Esophagus squamous epithelium (tissue), 5 donors: ENCODE measurements around the gene MRPL37. TPM values are rescaled to one million over a fixed set of nuclear protein-coding genes. Genes with fewer than 3 reads are reported as not detected.
A peak's percentile ranks its signal among the peaks of the same experiment; 100 is the strongest.

Experiments
- DNase-seq: peaks from one replicate; lab custom pipeline; 2025; lab: John Stamatoyannopoulos, UW
- H3K27ac ChIP-seq, 4 donors: fragments of 200-600 bp; sonication (generic); one replicate each; pipeline ENCODE4 v1.5.1; 2016 to 2019; ENCODE audit warnings: mild to moderate bottlenecking in 1 of 4
- H3K27me3 ChIP-seq, 4 donors: fragments of 200-600 bp; sonication (generic); 1 replicate in 3 of 4; 2 replicates in 1 of 4; pipeline versions ENCODE4 v1.5.1 to v1.6.0; 2017 to 2021; ENCODE audit warnings: antibody characterized with exemption in 1 of 4
- H3K36me3 ChIP-seq, 3 donors: fragments of 200-600 bp; sonication (generic); one replicate each; pipeline ENCODE4 v1.5.1; 2016 to 2019
- H3K4me1 ChIP-seq, 3 donors: fragments of 200-600 bp; sonication (generic); one replicate each; pipeline ENCODE4 v1.5.1; 2017 to 2019
- H3K4me3 ChIP-seq, 4 donors: fragments of 200-600 bp; sonication (generic); 1 replicate in 3 of 4; 2 replicates in 1 of 4; pipeline ENCODE4 v1.5.1; 2016 to 2019; ENCODE audit warnings: mild to moderate bottlenecking in 2 of 4, moderate library complexity in 1 of 4
- H3K9me3 ChIP-seq, 3 donors: fragments of 200-600 bp; sonication (generic); one replicate each; pipeline ENCODE4 v1.5.1; 2016 to 2019
- POLR2A ChIP-seq, 4 donors: fragments of 450-650 bp; IDR thresholded peaks; one replicate each; pipeline ENCODE4 v1.6.1; 2017; ENCODE audit warnings: antibody characterized with exemption in 4 of 4, mild to moderate bottlenecking in 4 of 4, moderate library complexity in 3 of 4
- WGBS, 2 donors: methylation state at CpG; one replicate each; pipeline ENCODE4 v1.1.5; 2018; 5-methylcytosine and 5-hydroxymethylcytosine counted together
- intact Hi-C: fragments of 100-400 bp; cut with DNase I; formaldehyde crosslinking; loops from one replicate; pipeline ENCODE4 v1.15.0; 2022
- total RNA-seq, 4 donors: library from RNA; depleted of rRNA; stranded (reverse); fragments of >200 nt; gene quantifications; one replicate each; pipeline ENCODE4 v1.1.0, GENCODE V29; 2016
- TF ChIP-seq, protein P1 (sequence below), 6 experiments: fragments of 450-650 bp in 4 of 6; fragments of 200-600 bp in 2 of 6; sonication (generic) in 2 of 6; IDR thresholded peaks; one replicate each; pipeline ENCODE4 v1.5.1; 2016 to 2019; ENCODE audit warnings: antibody characterized with exemption in 6 of 6, mild to moderate bottlenecking in 4 of 6, moderate library complexity in 4 of 6
- donor health status: DM: yes; HTN: yes; CAD: no.

The MRPL37 gene
- total RNA-seq, 4 donors from 2014 or later: 63.1 to 101 (median 79.3) TPM

DNA sequence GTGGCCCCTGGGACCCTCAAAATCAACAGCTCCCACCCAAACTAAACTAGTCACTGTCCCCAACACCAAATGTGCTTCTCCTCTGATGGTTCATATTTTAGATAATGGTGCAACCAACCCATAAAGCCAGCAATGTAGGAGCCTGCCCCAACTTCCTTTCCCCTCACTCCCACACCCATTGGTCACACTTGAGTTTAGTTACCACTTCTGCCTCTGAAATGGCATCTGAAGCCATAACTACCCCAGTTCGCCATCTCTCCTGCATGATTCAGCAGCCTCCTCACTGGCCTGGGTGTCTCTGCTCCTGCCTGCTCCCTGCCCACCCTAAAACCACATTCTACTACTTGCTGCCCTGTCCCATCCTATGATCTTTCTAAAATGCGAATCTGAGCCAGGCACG lies 43.8 kb upstream of the MRPL37 start:
- Histone ChIP-seq H3K27ac (no peak overlapping the region), H3K9me3 (no peaks in the 10 kb centered on the region), H3K4me1 (peaks cover 15 to 32% (median 18%) of the 10 kb centered on the region in 3 donors), H3K4me3 (no peak overlapping the region), H3K27me3 (no peaks in the 10 kb centered on the region), H3K36me3 (no peaks in the 10 kb centered on the region)
- no peak for DNase-seq
- WGBS, 2 donors: 75 to 82% methylated on average over 1 to 2 of the region's 3 CpGs
- no peak for TF ChIP-seq POLR2A (IDR thresholded peaks at IDR 0.05)
- TF ChIP-seq, protein P1, sequence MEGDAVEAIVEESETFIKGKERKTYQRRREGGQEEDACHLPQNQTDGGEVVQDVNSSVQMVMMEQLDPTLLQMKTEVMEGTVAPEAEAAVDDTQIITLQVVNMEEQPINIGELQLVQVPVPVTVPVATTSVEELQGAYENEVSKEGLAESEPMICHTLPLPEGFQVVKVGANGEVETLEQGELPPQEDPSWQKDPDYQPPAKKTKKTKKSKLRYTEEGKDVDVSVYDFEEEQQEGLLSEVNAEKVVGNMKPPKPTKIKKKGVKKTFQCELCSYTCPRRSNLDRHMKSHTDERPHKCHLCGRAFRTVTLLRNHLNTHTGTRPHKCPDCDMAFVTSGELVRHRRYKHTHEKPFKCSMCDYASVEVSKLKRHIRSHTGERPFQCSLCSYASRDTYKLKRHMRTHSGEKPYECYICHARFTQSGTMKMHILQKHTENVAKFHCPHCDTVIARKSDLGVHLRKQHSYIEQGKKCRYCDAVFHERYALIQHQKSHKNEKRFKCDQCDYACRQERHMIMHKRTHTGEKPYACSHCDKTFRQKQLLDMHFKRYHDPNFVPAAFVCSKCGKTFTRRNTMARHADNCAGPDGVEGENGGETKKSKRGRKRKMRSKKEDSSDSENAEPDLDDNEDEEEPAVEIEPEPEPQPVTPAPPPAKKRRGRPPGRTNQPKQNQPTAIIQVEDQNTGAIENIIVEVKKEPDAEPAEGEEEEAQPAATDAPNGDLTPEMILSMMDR (IDR thresholded peaks at IDR 0.05): no peak
- intact Hi-C loops: no loop called here

DNA sequence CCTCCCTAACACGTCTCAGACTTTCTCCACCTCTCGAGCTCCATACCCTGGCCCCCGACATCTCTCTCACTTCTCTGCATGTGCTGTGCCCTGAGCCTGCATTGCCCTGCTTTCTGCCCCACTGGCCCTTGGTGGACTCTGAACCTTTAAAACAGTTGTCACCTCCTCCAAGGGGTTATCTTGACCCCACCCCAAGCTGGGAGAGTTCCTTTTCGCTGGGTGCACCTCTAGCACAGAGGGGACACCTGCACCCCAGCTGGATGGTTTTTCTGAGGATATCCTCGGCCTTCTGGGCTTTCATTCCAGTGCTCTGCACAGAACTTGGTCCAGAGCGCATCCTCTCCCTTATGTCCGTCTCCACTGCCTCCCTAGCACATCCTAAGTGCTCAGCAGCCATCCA lies 43.0 kb upstream of the MRPL37 start:
- intact Hi-C loops: no loop called here
- WGBS, 2 donors: 91 to 92% methylated on average over 7 of the region's 7 CpGs
- TF ChIP-seq, protein P1 (IDR thresholded peaks at IDR 0.05): no peak
- TF ChIP-seq POLR2A (IDR thresholded peaks at IDR 0.05): no peak
- DNase-seq: no peak
- no peaks in the 10 kb centered on the region for H3K9me3 ChIP-seq
- H3K27me3 ChIP-seq: no peaks in the 10 kb centered on the region
- H3K4me3 ChIP-seq: no peak overlapping the region
- H3K4me1 ChIP-seq: peaks cover 15 to 32% (median 18%) of the 10 kb centered on the region in 3 donors
- H3K27ac ChIP-seq: no peak overlapping the region
- no peaks in the 10 kb centered on the region for H3K36me3 ChIP-seq

DNA sequence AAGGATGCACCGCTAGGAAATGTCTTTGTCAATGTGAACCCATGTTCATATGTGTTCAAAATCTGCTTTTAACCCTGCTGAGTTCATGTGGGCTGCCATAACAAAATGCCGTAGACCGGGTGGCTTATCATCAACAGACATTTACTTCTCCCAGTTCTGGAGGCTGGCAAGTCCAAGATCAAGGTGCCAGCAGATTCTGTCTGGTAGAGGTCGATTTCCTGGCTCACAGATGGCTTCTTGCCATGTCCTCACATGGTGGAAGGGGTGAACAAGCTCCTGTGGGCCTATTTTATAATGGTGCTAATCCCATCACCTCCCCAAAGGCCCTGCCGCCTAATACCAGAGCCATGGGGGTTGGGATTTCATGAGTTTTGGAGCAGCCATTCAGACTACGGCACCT lies 42.6 kb upstream of the MRPL37 start:
- intact Hi-C loops: no loop called here
- H3K4me1 ChIP-seq: peaks cover 15 to 36% (median 18%) of the 10 kb centered on the region in 3 donors
- peak overlapping the region in 1 of 4 donors; percentile 21 for H3K27ac ChIP-seq
- no peak for TF ChIP-seq POLR2A (IDR thresholded peaks at IDR 0.05)
- no peaks in the 10 kb centered on the region for H3K9me3 ChIP-seq
- DNase-seq: no peak
- 100% methylated on average over 1 to 3 of the region's 6 CpGs for WGBS, 2 donors
- H3K27me3 ChIP-seq: no peaks in the 10 kb centered on the region
- H3K36me3 ChIP-seq: no peaks in the 10 kb centered on the region
- H3K4me3 ChIP-seq: no peak overlapping the region

DNA sequence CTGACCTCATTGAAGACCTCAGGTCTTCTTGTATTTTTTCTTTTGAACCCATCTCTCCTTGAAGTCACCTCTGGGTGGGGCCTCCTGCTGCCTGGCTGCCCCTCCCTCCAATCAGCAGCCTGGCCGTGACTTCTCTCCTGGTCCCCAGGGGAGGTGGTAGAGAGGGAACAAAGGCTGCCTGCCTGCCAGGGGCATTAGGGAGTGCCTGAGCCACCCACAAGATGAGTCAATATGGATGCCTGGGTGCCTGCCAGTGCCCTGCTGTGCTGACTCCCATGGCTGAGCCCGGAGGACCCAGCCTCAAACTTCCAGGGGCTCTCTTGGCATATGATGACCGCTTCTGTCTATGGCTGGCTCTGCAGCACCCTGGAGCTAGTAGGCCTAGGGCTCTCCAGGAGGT lies 41.9 kb upstream of the MRPL37 start:
- H3K9me3 ChIP-seq: no peaks in the 10 kb centered on the region
- intact Hi-C loops: no loop called here
- no peak overlapping the region for H3K4me3 ChIP-seq
- no peak for DNase-seq
- peaks cover 15 to 42% (median 17%) of the 10 kb centered on the region in 3 donors for H3K4me1 ChIP-seq
- 17 to 29% methylated on average over 1 of the region's 3 CpGs for WGBS, 2 donors
- H3K36me3 ChIP-seq: no peaks in the 10 kb centered on the region
- no peak for TF ChIP-seq POLR2A (IDR thresholded peaks at IDR 0.05)
- TF ChIP-seq, protein P1 (IDR thresholded peaks at IDR 0.05): no peak
- no peaks in the 10 kb centered on the region for H3K27me3 ChIP-seq
- peak overlapping the region in 1 of 4 donors; percentile 21 for H3K27ac ChIP-seq

DNA sequence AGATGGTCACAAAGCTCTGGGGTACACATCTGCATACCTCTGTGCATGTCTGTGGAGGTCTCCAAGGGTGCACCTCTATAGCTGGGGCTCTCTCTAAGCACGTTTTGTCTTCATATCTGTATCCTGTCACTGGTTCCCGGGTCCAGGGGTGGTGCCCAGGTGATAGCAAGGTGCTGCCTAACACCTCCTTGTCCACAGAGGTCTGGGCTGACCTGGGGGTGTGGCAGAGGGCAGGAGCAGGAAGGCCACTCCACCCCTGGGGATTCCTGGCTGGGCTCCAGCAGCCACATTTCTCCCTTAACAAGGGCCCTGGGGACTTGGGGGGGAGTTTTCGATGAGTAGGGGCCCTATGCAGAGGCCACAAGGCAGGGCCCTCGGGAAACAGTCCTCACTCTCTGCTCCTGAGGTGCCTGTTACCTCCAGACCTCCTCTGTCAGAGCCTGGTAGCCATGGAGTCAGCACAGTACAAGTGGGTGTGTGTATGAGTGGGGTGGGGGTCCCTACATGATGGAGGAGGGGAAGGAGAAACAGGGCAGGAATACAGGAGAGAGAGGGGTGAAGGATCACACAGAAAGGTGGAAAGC lies 40.1 kb upstream of the MRPL37 start:
- Histone ChIP-seq H3K9me3 (no peaks in the 10 kb centered on the region), H3K4me1 (peaks cover 0 to 36% (median 9%) of the 10 kb centered on the region in 3 donors), H3K36me3 (no peaks in the 10 kb centered on the region), H3K27me3 (no peaks in the 10 kb centered on the region), H3K27ac (no peak overlapping the region), H3K4me3 (no peak overlapping the region)
- TF ChIP-seq, protein P1 (IDR thresholded peaks at IDR 0.05): no peak
- no peak for TF ChIP-seq POLR2A (IDR thresholded peaks at IDR 0.05)
- WGBS, 2 donors: 86% methylated on average over 2 of the region's 4 CpGs; no CpG with 5 or more reads in 1 of the 2 donors
- DNase-seq: no peak
- intact Hi-C loops: no loop called here
